Islet of Langerhans (tissue), 1 donor: ENCODE data around the gene YWHAQ.
A peak's percentile ranks its signal among the peaks of the same experiment; 100 is the strongest.

Experiments used
- FAIRE-seq: peaks from one replicate; lab custom pipeline; 2011; peaks lifted over from hg19 to GRCh38; lab: Jason Lieb, UNC

YWHAQ gene

GRCh38 chr2:9655441-9656269 is 24.9 kb upstream of the YWHAQ start:
- no peak for FAIRE-seq

- FAIRE-seq: no peak
Measured at GRCh38 chr2:9654452-9655100, 23.8 kb upstream of the YWHAQ start.

- no peak for FAIRE-seq
Measured at GRCh38 chr2:9653485-9654271, 22.9 kb upstream of the YWHAQ start.

- peak; percentile 55 for FAIRE-seq
Measured at GRCh38 chr2:9652898-9653479, 22.2 kb upstream of the YWHAQ start.

- no peak for FAIRE-seq
Measured at GRCh38 chr2:9652267-9652666, 21.5 kb upstream of the YWHAQ start.

GRCh38 chr2:9650119-9650821 is 19.5 kb upstream of the YWHAQ start:
- FAIRE-seq: no peak

- FAIRE-seq: no peak
Measured at GRCh38 chr2:9649261-9649660, 18.5 kb upstream of the YWHAQ start.

GRCh38 chr2:9648821-9649220 is 18.0 kb upstream of the YWHAQ start:
- FAIRE-seq: no peak

GRCh38 chr2:9647884-9648283 is 17.1 kb upstream of the YWHAQ start:
- no peak for FAIRE-seq

- no peak for FAIRE-seq
Measured at GRCh38 chr2:9646196-9647030, 15.6 kb upstream of the YWHAQ start.

GRCh38 chr2:9644603-9645002 is 13.8 kb upstream of the YWHAQ start:
- no peak for FAIRE-seq

GRCh38 chr2:9644021-9644420 is 13.2 kb upstream of the YWHAQ start:
- FAIRE-seq: no peak

- no peak for FAIRE-seq
Measured at GRCh38 chr2:9641641-9642040, 10.8 kb upstream of the YWHAQ start.

- FAIRE-seq: no peak
Measured at GRCh38 chr2:9640403-9641104, 9.8 kb upstream of the YWHAQ start.

GRCh38 chr2:9639740-9640343 is 9.0 kb upstream of the YWHAQ start:
- FAIRE-seq: no peak

GRCh38 chr2:9639000-9639602 is 8.3 kb upstream of the YWHAQ start:
- no peak for FAIRE-seq

GRCh38 chr2:9638532-9638931 is 7.7 kb upstream of the YWHAQ start:
- no peak for FAIRE-seq

- FAIRE-seq: no peak
Measured at GRCh38 chr2:9637330-9637729, 6.5 kb upstream of the YWHAQ start.

- FAIRE-seq: no peak
Measured at GRCh38 chr2:9634133-9634532, 3.3 kb upstream of the YWHAQ start.
